ENCODE data around the gene FZD1. TPM values are rescaled to one million over a fixed set of nuclear protein-coding genes. Genes with fewer than 3 reads are reported as not detected.

Gene FZD1
- total and polyA plus RNA-seq, 2 experiments from 2014 or later: 0.34 to 1.4 TPM

GRCh38 chr7:91316426-91316825, 52.2 kb downstream of the FZD1 start:
- no peaks in the 10 kb centered on the region for H3F3A ChIP-seq (replicated peaks; ENCODE audit: low read depth)
- H3K36me3 Mint-ChIP-seq (ENCODE audit: low read depth): no peaks in the 10 kb centered on the region

More at GRCh38 chr7:91316426-91316825, 52.2 kb downstream of the FZD1 start:
- Mint-ChIP-seq H3K4me1 (no peaks in the 10 kb centered on the region), H3K27ac (no peak overlapping the region), H3K27me3 (ENCODE audit: insufficient read depth, low read depth, poor library complexity) (no peaks in the 10 kb centered on the region), H3K4me3 (no peak overlapping the region), H3K9me3 (no peaks in the 10 kb centered on the region)
- Histone ChIP-seq H3K9me2 (ENCODE audit: insufficient read depth) (no peaks in the 10 kb centered on the region), H3K36me3 (ENCODE audit: insufficient read depth) (no peaks in the 10 kb centered on the region), H4K20me1 (replicated peaks; ENCODE audit: insufficient read depth) (no peaks in the 10 kb centered on the region), H3K4me3 (no peak overlapping the region), H3K27me3 (ENCODE audit: insufficient read depth) (no peaks in the 10 kb centered on the region), H3K79me2 (replicated peaks; ENCODE audit: insufficient read depth) (no peaks in the 10 kb centered on the region), H2AFZ (no peak overlapping the region), H3K27ac (ENCODE audit: low read depth) (no peak overlapping the region), H3K4me2 (no peak overlapping the region), H3K4me1 (ENCODE audit: insufficient read depth) (no peaks in the 10 kb centered on the region)
- TF ChIP-seq ZNF114 (CRISPR knock-in tag; IDR thresholded peaks at IDR 0.05) (no peak), JUNB (IDR thresholded peaks at IDR 0.05; ENCODE audit: unreplicated experiment) (no peak), REST (IDR thresholded peaks at IDR 0.05; ENCODE audit: unreplicated experiment) (no peak), EZH2 (IDR thresholded peaks at IDR 0.05; ENCODE audit: low read depth, unreplicated experiment) (no peak), CREB1 (CRISPR knock-in tag; IDR thresholded peaks at IDR 0.05; ENCODE audit: low read depth) (no peak), POLR2AphosphoS5 (IDR thresholded peaks at IDR 0.05; ENCODE audit: low read depth) (no peak), ZNF462 (CRISPR knock-in tag; IDR thresholded peaks at IDR 0.05) (no peak), CTCF (conservative IDR thresholded peaks at IDR 0.05; ENCODE audit: low read depth in 2 of 2) (no peak), NANOG (IDR thresholded peaks at IDR 0.05; ENCODE audit: borderline replicate concordance) (no peak), ETS1 (IDR thresholded peaks at IDR 0.05) (no peak), STAT1 (IDR thresholded peaks at IDR 0.05; ENCODE audit: unreplicated experiment) (no peak), EZH2phosphoT487 (IDR thresholded peaks at IDR 0.05; ENCODE audit: unreplicated experiment) (no peak), ZNF331 (CRISPR knock-in tag; IDR thresholded peaks at IDR 0.05; ENCODE audit: low read depth) (no peak)
- DNase-seq (ENCODE audit: low spot score) (no peak), ATAC-seq (no peak)
